ENCODE data around the gene TTLL9. TPM values are rescaled to one million over a fixed set of nuclear protein-coding genes. Genes with fewer than 3 reads are reported as not detected.
"Not testable (repeated sequence)": the region's sequence is repeated elsewhere in the genome, so short reads cannot be mapped to it uniquely, and the experiment has no call there.

TTLL9 gene
- total RNA-seq, 1 donor from 2014 or later, result 0.23 TPM

DNA sequence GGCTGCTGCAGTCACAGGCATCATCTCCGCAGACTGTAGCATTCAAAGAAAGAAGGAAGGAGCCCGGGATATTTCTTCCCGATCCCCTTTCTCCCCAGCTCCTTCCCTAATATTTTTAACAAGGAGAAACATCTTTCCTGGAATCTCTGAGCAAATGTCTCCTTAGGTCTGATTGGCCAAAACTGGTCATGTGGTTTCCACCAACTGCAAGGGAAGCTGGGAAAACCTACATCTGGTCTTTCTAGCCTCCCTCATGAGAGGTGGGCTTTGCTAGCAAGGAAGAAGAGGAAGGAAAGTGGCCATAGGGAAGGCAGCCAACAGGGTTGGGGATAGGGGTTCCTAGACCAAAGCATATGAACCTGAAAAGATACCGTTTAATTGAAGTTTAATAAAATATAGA, 46.3 kb downstream of the TTLL9 start:
- DNase-seq (ENCODE audit: extremely low read depth, low read depth, low spot score), result no peak

DNA sequence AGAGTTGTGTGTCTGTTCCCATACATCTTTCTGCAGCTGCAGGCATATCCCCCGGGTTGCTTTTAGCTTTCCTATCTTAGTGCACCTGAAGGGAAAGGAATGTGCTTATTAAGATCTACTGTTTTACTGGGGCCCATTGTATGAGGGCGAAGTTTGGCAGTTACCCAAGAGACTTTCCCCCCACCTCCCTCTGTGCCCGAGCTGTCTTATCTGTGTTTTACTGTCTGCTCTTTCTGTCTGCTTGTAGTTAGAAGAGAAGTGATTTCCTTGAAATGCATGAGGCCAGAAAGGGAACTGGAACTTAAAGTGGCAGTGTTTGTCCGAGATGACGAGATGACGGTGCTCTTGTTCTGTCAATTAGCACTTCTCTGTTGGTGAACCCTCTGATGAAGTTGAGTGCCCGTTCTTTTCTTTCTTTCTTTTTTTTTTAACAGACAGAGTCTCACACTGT, 47.6 kb downstream of the TTLL9 start:
- DNase-seq (ENCODE audit: extremely low read depth, low read depth, low spot score), result not testable (repeated sequence)

GRCh38 chr20:31918466-31919105, 48.2 kb downstream of the TTLL9 start:
- no peak for DNase-seq (ENCODE audit: extremely low read depth, low read depth, low spot score)

- no peak for DNase-seq (ENCODE audit: extremely low read depth, low read depth, low spot score)
Measured at GRCh38 chr20:31919410-31920155, 49.1 kb downstream of the TTLL9 start.

- no peak for DNase-seq (ENCODE audit: extremely low read depth, low read depth, low spot score)
Measured at GRCh38 chr20:31920275-31920855, 49.9 kb downstream of the TTLL9 start.

DNA sequence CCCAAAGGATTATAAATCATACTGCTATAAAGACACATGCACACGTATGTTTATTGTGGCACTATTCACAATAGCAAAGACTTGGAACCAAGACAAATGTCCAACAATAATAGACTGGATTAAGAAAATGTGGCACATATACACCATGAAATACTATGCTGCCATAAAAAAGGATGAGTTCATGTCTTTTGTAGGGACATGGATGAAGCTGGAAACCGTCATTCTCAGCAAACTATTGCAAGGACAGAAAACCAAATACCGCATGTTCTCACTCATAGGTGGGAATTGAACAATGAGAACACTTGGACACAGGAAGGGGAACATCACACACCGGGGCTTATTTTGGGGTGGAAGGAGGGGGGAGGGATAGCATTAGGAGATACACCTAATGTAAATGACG, 51.0 kb downstream of the TTLL9 start:
- DNase-seq (ENCODE audit: extremely low read depth, low read depth, low spot score), result not testable (repeated sequence)

DNA sequence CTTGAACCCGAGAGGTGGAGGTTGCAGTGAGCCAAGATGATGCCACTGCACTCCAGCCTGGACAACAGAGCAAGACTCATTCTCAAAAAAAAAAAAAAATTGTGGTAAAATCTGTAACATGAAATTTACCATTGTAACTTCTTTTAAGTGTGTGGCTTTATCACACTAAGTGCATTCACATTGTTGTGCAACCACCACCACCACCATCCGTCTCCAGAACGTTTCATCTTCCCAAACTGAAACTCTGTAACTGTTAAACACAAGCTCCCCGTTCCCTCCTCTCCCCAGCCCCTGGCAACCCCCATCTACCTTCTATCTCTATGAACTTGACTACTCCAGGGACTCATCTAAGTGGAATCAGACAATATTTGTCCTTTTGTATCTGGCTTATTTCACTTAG, 51.7 kb downstream of the TTLL9 start:
- no peak for DNase-seq (ENCODE audit: extremely low read depth, low read depth, low spot score)

- DNase-seq (ENCODE audit: extremely low read depth, low read depth, low spot score), result no peak
Measured at GRCh38 chr20:31922588-31922987, 52.2 kb downstream of the TTLL9 start.

DNA sequence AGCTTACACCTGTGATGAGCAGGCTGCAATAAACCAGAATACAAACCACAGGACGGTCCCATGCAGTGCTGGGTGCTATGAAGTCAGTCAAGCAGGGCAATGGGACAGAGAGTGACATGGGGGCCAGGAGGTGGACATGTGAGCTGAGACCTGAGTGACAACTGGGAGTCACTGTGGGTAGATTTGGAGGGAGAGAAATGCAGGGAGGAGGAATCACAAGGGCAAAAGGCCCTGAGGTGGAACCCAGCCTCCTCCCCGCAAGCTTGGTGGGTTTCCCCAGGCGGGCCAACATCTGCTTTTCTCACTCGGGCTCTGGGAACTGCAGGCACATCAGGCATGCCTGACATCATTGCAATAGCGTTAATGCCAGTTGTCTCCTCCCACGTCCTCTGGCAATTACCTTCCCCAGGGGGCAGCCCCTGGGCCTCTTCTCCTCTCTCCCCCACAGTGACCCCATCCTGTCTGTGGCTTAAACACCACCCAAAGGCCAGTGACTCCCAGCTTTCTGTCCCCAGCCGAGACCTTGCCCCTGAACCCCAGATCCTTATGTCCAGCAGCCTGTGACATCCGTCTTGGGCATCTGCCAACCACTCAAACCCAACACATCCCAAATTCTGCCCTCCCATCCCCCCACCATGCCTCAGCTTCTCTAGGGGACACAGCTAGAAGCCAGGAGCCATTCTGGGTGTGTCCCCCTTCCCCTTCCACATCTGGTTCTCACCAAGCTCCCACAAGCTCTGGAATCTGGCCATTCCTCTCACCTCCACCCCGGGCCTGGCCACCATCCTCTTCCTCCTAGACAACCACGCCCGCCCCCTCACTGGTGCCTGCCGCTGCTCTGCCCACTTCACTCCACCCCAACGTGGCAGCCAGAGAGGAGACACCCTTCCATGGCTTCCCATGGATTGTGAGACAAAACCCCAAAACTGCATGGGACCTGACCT, 53.2 kb downstream of the TTLL9 start:
- no peak for DNase-seq (ENCODE audit: extremely low read depth, low read depth, low spot score)

DNA sequence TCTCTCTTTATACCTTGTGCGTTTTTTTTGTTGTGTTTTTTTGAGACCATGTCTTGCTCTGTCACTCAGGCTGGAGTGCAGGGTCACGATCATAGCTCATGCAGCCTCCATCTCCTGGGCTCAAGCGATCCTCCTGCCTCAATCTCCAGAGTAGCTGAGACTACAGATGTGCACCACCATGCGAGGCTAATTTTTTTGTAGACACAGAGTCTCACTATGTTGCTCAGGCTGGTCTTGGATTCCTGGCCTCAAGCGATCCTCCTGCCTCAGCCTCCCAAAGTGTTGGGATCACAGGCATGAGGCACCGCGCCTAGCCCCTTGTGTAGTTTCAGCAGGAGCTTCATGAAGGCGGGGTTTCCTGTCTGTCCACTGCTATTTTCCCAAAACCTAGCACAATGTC, 54.1 kb downstream of the TTLL9 start:
- DNase-seq (ENCODE audit: extremely low read depth, low read depth, low spot score), result no peak

DNA sequence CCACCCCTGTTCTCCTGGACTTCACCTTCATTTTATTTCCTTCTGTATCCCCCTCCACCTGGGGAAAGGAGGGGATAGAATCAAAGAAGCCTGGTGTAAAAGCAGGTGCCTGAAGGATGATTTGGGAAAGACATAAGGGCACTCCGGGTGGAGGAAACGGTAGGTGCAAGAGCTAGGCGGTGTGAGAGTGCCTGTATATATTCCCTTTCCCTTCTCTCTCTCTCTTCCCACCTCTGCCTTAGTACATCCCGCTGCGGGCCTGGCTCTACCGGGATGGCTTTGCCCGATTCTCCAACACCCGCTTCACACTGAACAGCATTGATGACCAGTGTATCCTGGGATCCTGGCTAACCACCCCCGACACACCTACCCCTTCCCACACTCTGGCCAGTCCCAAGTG, 55.2 kb downstream of the TTLL9 start:
- DNase-seq (ENCODE audit: extremely low read depth, low read depth, low spot score), result no peak

DNA sequence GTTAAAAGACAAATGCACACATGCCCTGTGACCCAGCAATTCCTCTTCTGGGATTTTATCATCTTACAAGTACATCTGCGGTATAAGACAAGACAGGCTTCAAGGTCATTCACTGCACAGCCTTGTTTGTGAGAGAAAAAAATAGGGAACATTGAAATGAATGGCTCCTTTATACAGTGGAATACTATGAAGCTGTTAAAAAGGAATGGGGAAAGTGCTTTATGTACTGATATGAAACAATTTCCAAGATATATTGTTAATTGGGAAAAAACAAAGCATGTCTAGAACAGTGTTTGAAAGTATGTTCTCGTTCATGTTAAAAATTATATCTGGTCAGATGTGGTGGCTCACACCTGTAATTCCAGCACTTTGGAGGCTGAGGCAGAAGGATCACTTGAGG, 56.1 kb downstream of the TTLL9 start:
- DNase-seq (ENCODE audit: extremely low read depth, low read depth, low spot score), result no peak

DNA sequence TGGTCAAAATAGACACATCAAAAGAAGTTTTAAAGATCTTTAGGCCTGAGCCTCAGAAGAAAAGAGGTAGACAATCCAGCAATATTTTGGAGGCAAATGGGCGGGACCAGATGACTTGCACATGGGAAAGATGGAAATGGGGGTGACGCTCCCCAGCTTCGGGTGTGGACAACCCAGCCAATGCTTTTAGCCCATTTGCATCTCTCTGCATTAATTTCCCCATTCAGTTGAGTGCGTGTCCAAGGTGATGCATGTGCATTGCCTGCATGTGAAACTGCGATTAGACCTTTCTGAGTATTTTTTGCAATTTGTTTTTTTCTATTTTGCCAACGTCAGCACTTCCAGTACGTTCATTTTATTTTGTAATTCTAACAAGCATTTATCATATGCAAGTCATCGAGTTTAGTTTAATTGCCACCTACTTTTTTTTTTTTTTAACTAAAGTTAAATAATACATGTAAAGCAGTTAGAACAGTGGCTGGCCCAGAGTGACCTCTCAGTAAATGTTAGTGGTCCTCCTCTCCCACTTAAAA, 57.3 kb downstream of the TTLL9 start:
- DNase-seq (ENCODE audit: extremely low read depth, low read depth, low spot score), result no peak

- not testable (repeated sequence) for DNase-seq (ENCODE audit: extremely low read depth, low read depth, low spot score)
Measured at GRCh38 chr20:31929631-31930030, 59.2 kb downstream of the TTLL9 start.

DNA sequence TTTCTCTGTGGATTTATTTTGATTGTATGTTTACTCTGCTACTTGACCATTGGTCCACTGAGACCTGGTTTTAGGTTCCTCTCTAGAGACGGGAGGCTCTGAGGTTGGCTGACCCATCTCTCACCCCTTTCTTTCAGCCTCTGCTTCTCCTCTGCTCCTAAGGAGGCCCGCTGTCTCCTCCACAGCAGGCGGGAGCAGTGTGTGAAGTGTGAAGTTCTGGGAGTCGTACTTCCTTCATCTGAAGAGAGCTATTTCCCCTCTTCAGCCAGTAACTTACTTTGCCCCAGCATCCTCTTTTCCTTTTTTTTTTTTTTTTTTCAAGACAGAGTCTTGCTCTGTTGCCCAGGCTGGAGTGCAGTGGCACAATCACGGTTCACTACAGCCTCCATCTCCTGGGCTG, 60.3 kb downstream of the TTLL9 start:
- DNase-seq (ENCODE audit: extremely low read depth, low read depth, low spot score), result no peak

DNA sequence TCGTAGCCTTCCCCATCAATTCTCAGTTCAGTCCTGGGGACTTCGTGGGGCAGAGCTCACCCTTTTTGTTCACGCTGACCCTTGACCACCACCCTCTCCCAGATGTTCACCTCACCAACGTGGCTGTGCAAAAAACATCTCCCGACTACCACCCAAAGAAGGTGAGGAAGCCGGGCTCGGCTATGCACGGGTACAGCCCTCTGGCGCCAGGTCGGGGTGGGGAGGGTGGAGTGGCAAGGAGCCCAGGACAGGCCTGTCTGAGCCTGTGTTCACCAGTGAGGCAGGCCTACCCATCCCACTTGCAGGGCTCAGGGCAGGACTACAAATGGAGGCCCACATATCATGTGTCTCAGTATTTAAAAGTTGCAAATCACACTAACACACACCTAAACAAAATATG, 63.3 kb downstream of the TTLL9 start:
- DNase-seq (ENCODE audit: extremely low read depth, low read depth, low spot score), result no peak

DNA sequence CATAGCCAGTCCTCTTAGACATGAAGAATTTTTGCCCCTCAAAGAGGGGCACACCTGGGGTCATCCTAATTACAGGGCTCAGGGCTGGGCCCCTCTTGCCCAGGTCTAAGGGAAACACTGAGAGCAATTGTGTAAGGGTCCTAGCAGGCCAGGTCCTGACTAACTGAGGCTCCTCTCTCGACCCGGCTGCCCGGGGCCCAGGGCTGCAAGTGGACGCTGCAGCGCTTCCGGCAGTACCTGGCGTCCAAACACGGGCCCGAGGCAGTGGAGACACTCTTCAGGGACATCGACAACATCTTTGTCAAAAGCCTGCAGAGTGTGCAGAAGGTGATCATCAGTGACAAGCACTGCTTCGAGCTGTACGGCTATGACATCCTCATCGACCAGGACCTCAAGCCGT, 64.1 kb downstream of the TTLL9 start:
- DNase-seq (ENCODE audit: extremely low read depth, low read depth, low spot score), result no peak

DNA sequence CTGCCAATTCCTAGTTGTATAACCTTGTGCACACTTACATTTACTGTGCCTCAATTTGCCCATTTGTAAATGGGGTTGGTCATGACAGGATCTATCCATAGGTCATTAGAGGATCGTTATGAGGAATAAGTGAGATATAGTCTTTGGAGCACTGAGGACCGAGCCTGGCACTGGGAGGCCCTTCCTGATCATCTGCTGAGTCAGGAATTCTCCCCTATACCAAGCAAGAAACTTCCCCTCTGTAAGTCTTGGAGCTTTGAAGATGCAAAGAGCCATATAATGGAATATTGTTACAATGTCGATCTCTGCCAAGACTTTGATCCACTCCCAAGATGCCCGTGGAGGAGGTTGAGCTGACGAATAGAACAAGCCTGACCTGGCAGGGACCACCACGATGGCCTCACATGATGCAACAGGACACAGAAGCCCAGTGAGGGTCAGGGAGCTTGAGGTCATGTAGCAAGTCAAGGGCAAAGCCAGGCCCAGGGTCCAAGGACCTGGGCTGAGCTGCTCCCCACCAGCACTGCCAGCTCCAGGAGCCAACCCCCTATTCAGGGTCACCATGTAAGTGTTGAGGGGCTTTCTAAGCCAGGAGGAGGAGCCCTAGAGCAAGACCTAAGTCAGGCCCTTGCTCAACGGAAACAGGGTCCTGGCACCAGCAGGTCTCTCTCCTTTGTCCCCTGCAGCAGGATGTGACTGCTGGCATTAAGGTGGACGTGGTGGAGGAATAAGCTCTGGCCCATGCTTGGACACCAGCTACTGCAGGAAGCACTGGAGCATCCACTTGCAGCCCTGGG, 64.7 kb downstream of the TTLL9 start:
- DNase-seq (ENCODE audit: extremely low read depth, low read depth, low spot score), result no peak

DNA sequence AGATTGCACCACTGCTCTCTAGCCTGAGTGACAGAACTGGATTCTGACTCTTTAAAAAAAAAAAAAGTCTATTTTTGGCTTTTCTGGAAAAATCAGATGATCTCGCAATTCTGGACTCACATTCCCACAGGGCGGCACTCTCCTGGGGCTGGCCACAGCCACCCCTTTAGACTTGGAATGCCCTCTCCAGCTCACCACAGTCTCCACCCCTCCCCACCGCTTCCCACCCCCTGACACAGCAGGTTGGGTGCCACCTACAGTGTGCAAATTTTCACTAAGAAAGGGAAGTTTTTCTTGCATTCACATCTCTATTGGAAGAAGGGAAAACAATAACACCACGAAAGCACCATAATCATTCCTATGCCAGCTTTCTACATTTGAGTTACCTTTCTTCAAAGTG, 66.0 kb downstream of the TTLL9 start:
- no peak for DNase-seq (ENCODE audit: extremely low read depth, low read depth, low spot score)

DNA sequence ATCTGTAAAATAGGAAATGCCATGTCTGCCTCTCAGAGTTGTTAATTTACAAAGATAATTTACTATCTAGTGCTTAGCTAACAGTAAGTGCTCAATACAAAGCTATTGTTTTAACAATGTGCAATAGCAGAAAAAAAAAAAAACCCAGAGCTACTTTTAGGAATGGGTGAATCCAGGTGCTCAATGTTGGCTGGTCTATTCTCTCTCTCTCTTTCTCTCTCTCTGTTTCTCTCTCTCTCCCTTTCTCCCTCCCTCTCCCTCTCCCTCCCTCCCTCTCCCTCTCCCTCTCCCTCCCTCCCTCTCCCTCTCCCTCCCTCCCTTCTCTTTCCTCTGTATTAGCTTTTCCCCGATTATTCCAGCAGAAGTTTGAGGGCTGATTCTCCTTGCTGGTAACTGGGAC, 67.4 kb downstream of the TTLL9 start:
- no peak for DNase-seq (ENCODE audit: extremely low read depth, low read depth, low spot score)
